H1 (cell line): Measurements from ENCODE around the gene SMYD3. TPM values are rescaled to one million over a fixed set of nuclear protein-coding genes. Genes with fewer than 3 reads are reported as not detected.

Source experiments
- ASH2L ChIP-seq: fragments of 200-600, 300-600 bp; sonication (generic); IDR thresholded peaks from one replicate; pipeline ENCODE4 v1.7.1; 2017; ENCODE audit warnings: low read length
- CHD1 ChIP-seq: IDR thresholded peaks from 2 replicates; pipeline ENCODE4 v1.6.1; 2012; ENCODE audit warnings: low read depth, low read length, improper control_type of control experiment
- KDM4A ChIP-seq: IDR thresholded peaks from one replicate; pipeline ENCODE4 v1.7.1; 2012; ENCODE audit warnings: low read depth, mild to moderate bottlenecking, moderate library complexity, low read length, inconsistent platforms; ENCODE audit not compliant: severe bottlenecking
- RXRA ChIP-seq: IDR thresholded peaks from 2 replicates; pipeline ENCODE4 v1.6.1; 2011; ENCODE audit warnings: low read depth, mild to moderate bottlenecking, low read length, moderate library complexity; ENCODE audit not compliant: insufficient read depth
- SIN3A ChIP-seq, 2 experiments: IDR thresholded peaks in 1 of 2; conservative IDR thresholded peaks in 1 of 2; 2 replicates each; pipeline ENCODE4 v1.6.1; 2011 to 2012; ENCODE audit warnings: low read length in 2 of 2, improper control_type of control experiment in 1 of 2, low read depth in 1 of 2, mild to moderate bottlenecking in 1 of 2
- SRF ChIP-seq: IDR thresholded peaks from 2 replicates; pipeline ENCODE4 v1.6.1; 2011; ENCODE audit warnings: mild to moderate bottlenecking, low read depth, low read length, moderate library complexity
- polyA plus RNA-seq, 7 experiments: library from polyadenylated mRNA; depleted of rRNA in 3 of 7; stranded (reverse) in 5 of 7; unstranded in 2 of 7; fragments of >200 nt in 5 of 7; fragments of 200-250 nt in 2 of 7; gene quantifications; 1 replicate in 5 of 7; 2 replicates in 1 of 7; 4 replicates in 1 of 7; pipeline versions ENCODE4 v1.2.1 to v1.2.3, GENCODE V29; 2011 to 2013; ENCODE audit warnings: missing spikeins in 2 of 7, mixed read lengths in 2 of 7
- total RNA-seq: library from RNA; stranded (reverse); fragmentation: NEBNext Ultra II Directional; extraction: Animal tissue kit (Norgen Biotek cat#: 25700); gene quantifications from 2 replicates; pipeline ENCODE4 v1.2.1, GENCODE V29; 2021
- TF ChIP-seq, protein P1 (sequence below): fragments of 300-600 bp; sonication (generic); IDR thresholded peaks from 2 replicates; pipeline ENCODE4 v1.7.1; 2012; ENCODE audit warnings: low read length, moderate library complexity, mild to moderate bottlenecking, inconsistent platforms; ENCODE audit not compliant: insufficient replicate concordance
- TF ChIP-seq, protein P2 (sequence below): IDR thresholded peaks from 2 replicates; pipeline ENCODE4 v1.6.1; 2012; ENCODE audit warnings: inconsistent platforms

SMYD3 gene
- total and polyA plus RNA-seq, 2 of the 8 experiments (the other 6 are each of a cell fraction or from before 2014, with no cell fraction given): 17.3 to 25.4 TPM

DNA sequence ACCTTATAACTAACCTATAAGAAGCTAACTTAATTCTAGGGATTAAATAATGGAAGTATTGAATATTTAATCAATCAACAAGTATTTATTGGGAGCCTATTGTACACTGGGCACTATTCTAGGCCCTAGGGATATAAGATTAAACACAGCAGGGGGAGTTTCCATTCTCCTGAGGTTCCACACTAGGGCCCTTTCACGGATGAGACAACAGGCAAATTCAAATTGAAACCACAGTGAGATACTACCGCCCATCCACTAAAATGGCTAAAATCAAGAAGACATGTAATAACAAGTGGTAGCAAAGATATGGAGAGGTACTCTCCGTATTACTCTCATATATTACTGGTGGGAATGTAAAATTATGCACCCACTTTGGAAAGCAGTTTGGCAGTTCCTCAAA lies 677.9 kb downstream of the SMYD3 start (continued):
- TF ChIP-seq, protein P1, sequence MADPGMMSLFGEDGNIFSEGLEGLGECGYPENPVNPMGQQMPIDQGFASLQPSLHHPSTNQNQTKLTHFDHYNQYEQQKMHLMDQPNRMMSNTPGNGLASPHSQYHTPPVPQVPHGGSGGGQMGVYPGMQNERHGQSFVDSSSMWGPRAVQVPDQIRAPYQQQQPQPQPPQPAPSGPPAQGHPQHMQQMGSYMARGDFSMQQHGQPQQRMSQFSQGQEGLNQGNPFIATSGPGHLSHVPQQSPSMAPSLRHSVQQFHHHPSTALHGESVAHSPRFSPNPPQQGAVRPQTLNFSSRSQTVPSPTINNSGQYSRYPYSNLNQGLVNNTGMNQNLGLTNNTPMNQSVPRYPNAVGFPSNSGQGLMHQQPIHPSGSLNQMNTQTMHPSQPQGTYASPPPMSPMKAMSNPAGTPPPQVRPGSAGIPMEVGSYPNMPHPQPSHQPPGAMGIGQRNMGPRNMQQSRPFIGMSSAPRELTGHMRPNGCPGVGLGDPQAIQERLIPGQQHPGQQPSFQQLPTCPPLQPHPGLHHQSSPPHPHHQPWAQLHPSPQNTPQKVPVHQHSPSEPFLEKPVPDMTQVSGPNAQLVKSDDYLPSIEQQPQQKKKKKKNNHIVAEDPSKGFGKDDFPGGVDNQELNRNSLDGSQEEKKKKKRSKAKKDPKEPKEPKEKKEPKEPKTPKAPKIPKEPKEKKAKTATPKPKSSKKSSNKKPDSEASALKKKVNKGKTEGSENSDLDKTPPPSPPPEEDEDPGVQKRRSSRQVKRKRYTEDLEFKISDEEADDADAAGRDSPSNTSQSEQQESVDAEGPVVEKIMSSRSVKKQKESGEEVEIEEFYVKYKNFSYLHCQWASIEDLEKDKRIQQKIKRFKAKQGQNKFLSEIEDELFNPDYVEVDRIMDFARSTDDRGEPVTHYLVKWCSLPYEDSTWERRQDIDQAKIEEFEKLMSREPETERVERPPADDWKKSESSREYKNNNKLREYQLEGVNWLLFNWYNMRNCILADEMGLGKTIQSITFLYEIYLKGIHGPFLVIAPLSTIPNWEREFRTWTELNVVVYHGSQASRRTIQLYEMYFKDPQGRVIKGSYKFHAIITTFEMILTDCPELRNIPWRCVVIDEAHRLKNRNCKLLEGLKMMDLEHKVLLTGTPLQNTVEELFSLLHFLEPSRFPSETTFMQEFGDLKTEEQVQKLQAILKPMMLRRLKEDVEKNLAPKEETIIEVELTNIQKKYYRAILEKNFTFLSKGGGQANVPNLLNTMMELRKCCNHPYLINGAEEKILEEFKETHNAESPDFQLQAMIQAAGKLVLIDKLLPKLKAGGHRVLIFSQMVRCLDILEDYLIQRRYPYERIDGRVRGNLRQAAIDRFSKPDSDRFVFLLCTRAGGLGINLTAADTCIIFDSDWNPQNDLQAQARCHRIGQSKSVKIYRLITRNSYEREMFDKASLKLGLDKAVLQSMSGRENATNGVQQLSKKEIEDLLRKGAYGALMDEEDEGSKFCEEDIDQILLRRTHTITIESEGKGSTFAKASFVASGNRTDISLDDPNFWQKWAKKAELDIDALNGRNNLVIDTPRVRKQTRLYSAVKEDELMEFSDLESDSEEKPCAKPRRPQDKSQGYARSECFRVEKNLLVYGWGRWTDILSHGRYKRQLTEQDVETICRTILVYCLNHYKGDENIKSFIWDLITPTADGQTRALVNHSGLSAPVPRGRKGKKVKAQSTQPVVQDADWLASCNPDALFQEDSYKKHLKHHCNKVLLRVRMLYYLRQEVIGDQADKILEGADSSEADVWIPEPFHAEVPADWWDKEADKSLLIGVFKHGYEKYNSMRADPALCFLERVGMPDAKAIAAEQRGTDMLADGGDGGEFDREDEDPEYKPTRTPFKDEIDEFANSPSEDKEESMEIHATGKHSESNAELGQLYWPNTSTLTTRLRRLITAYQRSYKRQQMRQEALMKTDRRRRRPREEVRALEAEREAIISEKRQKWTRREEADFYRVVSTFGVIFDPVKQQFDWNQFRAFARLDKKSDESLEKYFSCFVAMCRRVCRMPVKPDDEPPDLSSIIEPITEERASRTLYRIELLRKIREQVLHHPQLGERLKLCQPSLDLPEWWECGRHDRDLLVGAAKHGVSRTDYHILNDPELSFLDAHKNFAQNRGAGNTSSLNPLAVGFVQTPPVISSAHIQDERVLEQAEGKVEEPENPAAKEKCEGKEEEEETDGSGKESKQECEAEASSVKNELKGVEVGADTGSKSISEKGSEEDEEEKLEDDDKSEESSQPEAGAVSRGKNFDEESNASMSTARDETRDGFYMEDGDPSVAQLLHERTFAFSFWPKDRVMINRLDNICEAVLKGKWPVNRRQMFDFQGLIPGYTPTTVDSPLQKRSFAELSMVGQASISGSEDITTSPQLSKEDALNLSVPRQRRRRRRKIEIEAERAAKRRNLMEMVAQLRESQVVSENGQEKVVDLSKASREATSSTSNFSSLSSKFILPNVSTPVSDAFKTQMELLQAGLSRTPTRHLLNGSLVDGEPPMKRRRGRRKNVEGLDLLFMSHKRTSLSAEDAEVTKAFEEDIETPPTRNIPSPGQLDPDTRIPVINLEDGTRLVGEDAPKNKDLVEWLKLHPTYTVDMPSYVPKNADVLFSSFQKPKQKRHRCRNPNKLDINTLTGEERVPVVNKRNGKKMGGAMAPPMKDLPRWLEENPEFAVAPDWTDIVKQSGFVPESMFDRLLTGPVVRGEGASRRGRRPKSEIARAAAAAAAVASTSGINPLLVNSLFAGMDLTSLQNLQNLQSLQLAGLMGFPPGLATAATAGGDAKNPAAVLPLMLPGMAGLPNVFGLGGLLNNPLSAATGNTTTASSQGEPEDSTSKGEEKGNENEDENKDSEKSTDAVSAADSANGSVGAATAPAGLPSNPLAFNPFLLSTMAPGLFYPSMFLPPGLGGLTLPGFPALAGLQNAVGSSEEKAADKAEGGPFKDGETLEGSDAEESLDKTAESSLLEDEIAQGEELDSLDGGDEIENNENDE: no peak
- TF ChIP-seq SIN3A (conservative IDR thresholded peaks at IDR 0.05 in 1 of 2, IDR thresholded peaks at IDR 0.05 in 1 of 2; ENCODE audit: low read depth in 1 of 2, low read length in 2 of 2) (no peak), SRF (no peak), ASH2L (no peak), KDM4A (no peak), CHD1 (no peak), RXRA (no peak)
- TF ChIP-seq, protein P2, sequence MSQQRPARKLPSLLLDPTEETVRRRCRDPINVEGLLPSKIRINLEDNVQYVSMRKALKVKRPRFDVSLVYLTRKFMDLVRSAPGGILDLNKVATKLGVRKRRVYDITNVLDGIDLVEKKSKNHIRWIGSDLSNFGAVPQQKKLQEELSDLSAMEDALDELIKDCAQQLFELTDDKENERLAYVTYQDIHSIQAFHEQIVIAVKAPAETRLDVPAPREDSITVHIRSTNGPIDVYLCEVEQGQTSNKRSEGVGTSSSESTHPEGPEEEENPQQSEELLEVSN: no peak
